Measurements from ENCODE around the gene ABCA6.
"Not testable (repeated sequence)": the region's sequence is repeated elsewhere in the genome, so short reads cannot be mapped to it uniquely, and the experiment has no call there.

The ABCA6 gene, protein sequence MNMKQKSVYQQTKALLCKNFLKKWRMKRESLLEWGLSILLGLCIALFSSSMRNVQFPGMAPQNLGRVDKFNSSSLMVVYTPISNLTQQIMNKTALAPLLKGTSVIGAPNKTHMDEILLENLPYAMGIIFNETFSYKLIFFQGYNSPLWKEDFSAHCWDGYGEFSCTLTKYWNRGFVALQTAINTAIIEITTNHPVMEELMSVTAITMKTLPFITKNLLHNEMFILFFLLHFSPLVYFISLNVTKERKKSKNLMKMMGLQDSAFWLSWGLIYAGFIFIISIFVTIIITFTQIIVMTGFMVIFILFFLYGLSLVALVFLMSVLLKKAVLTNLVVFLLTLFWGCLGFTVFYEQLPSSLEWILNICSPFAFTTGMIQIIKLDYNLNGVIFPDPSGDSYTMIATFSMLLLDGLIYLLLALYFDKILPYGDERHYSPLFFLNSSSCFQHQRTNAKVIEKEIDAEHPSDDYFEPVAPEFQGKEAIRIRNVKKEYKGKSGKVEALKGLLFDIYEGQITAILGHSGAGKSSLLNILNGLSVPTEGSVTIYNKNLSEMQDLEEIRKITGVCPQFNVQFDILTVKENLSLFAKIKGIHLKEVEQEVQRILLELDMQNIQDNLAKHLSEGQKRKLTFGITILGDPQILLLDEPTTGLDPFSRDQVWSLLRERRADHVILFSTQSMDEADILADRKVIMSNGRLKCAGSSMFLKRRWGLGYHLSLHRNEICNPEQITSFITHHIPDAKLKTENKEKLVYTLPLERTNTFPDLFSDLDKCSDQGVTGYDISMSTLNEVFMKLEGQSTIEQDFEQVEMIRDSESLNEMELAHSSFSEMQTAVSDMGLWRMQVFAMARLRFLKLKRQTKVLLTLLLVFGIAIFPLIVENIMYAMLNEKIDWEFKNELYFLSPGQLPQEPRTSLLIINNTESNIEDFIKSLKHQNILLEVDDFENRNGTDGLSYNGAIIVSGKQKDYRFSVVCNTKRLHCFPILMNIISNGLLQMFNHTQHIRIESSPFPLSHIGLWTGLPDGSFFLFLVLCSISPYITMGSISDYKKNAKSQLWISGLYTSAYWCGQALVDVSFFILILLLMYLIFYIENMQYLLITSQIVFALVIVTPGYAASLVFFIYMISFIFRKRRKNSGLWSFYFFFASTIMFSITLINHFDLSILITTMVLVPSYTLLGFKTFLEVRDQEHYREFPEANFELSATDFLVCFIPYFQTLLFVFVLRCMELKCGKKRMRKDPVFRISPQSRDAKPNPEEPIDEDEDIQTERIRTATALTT (N-terminal part only)
- 0 to 0.47 reads per million in 2 donors for total RNA-seq

DNA sequence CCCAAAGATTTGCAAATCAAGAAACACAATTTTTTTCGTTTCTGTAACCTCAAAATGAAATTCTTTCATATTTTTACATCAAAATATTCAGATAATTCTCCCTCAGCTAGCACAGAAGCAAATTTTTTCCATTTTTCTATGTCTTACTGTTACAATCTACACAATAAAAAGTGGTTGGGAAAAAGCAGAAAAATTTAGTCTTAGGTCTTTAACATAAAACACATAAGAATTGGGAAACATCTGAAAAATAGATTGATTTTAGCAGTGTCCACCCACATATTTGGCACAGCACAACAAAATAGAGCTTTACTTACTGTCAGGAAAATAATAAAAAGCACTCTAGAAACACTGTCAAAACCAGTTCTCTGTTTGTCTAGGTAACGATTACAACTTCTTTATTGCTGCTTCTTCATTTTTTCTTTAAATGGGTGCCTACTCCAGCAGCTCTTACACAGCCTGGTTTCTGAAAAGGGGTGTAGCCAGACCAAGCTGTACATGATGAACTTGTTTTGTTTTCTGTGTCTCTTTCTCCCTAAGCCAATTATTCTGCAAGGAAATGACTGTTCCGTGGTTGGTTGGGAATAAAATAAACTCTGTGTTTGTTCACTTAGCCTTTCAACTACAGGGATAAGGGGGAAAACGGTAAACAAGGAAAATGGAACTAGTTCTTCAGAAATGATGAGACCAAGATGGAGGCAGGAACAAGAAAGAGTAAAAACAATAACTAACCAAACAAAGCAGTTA lies at the start of gene ABCA6:
Gene ABCA6 (minus strand): TSS at position 465 of the 744 bp plus-strand sequence. CDS start 1,192 bp downstream, outside the sequence.
- no peak for DNase-seq

DNA sequence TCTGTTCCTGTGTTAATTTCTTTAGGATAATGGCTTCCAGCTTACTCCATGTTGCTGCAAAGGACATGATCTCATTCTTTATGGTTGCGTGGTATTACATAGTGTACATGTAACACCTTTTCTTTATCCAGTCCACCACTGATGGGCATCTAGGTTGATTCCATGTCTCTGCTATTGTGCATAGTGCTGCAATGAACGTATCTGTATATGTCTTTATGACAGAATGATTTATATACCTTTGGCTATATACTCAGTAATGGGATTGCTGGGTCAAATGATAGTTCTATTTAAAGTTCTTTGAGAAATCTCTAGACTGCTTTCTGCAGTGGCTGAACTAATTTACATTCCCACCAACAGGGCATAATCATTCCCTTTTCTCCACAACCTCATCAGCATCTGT lies 47.1 kb upstream of the ABCA6 start:
- DNase-seq = no peak

DNA sequence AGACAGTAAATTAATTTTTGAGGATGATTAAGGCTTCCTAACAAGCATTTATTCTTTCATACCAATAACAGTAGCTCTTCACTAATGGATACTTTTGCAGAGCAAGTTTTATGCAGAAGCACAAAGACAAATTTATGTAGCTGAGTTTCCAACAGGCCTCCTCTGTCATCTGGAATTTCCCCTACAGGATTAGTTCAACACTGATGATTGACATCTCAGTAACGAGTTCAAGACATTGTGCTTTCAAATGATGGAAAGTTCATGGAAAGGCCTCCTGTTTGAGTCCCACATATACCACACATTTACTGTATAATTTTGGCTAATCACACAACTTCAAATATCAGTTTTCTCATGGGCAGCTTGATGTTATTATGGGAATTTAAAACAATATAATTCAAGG lies 46.4 kb upstream of the ABCA6 start:
- no peak for DNase-seq

DNA sequence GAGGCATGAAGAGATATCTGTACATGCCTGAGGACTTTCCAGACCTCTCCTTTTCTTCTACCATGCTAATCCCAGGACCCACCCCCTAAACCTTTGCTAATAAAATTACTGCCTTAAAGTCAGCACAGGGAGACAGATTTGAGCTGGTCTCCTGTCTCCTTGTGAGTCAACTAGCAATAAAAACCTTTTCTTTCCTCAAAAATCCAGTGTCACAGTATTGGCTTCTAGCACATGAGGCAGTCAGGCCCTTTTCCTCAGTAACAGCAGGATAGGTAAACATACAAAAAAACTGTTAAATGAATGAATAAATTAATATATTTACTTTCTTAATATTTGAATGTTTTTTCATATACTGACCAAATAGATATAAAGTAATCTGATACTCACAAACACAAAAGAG lies 45.6 kb upstream of the ABCA6 start:
- DNase-seq = no peak

DNA sequence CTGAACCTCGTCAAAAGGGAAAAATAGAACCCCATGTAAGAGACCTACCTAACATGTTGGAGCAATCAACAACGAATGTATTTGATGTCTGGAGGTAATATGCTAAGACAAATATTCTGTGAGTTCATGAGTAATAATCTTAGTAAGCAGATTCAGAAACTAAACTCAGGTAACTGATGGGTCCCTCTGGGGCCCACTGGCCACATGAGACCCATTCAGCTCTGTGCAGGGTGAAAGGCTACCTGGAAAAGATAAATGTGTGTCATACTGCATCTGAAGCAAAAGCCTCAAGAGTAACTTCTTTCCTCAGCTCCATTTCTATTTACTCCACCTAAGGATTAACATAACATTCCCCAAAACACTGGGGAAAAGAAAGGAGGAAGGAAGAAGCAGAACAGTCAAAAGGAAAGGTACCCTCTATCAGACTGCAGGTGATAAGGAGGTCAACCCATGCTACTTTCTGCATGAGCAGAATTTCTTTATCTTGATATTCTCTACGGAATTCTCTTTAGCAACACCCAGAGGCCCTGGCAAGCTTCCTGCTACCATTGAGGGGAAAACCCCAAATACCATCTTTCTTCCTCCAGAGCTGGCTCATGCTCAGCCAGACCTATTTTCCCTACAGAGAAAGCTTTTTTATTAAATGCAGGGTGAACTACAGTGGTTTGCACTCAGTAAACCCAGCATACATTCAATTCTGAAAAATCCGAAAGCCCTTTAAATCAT lies 37.7 kb upstream of the ABCA6 start:
- no peak for DNase-seq

DNA sequence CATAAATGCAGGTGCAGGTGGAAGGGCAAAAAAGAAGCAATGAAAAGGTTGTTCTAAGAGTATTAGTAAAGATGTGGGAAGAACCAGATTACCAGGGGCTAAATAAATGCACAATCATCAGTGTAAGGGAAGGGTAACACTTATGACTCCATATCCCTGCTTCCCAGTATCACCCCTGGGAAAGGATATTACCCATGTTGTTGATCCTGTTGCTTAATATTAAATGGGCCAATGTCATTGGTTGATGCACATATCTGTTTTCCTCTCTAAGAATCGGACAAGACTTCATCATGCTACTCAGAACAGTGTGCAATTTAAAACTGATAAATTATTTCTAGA lies 34.7 kb upstream of the ABCA6 start:
- no peak for DNase-seq

DNA sequence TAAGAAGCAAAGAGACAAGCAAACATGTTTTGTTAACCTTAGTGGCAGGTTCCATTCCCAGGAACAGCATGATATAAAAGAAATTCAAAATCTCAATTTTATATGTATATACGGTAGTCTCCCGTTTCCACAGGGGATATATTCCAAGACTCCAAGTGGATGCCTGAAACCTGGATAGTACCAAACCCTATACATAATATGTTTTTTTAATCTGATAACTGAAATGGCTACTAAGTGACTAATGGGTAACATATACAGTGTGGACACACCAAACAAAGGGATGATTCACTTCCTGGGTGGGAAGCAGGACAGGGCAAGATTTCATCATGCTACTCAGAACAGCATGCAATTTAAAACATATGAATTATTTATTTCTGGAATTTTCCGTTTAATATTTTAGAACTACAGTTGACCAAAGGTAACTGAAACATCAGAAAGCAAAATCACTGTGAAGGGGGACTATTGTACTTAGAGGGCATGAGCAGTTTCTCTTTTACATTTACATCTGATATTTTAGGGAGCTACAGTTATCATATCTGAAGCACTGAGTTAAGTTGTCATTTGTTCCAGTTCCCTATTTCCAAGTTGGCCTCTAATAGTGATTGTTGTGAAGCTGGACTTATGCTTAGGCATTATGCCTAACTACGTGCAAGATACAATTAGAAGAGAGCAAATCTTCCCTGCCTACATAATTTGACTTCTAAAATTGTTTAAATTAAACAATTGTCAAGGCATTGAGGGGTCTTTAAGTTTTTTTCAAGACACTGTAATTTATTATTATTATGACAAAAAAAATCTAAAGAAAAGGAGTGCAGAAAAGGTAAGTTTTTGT lies 34.1 kb upstream of the ABCA6 start:
- no peak for DNase-seq

DNA sequence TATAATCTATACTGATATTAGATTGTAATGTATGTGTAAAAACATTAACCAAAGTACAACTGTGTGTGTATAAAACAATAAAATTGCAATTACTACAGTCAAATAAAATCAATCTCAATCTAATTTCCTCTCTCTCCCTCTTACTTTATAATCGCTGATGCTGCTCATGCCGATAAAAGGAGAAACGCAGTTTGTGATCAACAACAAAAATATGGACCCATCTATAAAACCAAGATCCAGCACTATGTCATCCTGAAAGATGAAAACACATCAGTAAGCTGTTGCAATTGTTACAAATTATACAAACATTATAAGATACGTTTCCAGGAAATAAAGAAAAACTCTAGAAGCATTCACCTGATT lies 33.5 kb upstream of the ABCA6 start:
- DNase-seq = no peak

DNA sequence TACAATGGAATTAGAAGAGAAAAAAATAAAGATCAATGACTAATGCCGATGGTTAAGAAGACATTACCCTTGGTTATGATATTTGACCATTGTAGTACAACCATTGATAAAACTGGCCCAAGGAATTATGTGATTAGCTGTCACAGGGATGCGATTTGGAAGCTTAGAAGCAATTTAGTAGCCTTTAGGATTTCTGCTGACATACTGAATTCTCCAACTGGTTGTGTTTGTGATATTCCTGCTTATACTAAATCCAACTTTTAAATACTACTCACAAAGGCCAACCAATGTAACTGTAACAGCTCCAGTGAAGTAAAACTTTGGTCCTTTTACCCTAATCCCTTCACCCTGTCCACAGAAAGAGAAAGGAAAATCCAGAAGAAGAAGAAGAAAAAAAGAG lies 31.4 kb upstream of the ABCA6 start:
- no peak for DNase-seq

DNA sequence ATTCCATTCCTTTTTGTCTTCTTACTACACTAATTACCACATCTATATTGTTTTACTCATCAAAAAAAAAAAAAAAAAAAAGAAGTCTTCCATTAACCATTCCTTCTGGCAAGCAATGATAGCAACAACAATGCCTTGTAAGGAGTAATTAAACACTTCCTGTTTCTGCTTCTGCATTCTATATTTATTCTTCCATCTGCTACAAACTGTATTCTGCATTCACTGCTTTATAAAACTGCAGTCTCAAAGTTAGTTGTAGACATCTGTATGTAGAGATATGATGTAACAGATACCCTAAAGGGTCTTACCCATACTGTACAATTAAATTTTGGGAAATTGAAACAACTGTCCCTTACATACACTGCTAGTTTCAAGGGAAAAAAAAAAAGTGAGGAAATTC lies 28.7 kb upstream of the ABCA6 start:
- no peak for DNase-seq

DNA sequence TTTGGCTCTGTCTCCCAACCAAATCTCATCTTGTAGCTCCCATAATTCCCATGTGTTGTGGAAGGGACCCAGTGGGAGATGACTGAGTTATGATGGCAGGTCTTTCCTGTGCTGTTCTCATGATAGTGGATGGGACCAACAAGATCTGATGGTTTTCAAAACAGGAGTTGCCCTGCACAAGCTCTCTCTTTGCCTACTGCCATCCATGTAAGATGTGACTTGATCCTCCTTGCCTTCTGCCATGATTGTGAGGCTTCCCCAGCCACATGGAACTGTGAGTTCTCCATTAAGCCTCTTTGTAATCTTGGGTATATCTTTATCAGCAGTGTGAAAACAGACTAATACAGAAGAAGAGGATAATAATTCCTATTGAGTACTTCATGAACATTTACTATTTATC lies 26.9 kb upstream of the ABCA6 start:
- not testable (repeated sequence) for DNase-seq

DNA sequence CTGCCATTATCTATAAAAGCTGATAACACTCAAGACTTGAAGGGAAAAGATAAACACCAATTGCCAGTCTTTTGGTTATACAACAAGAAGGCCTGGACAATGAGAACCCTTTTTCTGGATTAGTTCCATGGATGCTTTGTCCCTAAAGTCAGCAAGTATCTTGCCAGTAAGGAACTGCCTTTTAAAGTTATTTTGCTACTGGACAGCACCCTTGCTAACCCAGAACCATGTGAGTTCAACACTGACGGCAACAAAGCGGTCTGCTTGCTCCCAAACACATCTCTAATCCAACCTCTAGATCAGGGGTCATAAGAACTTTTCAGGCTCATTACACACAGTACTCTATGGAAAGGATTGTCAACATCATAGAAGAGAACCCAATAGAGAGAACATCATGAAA lies 25.3 kb upstream of the ABCA6 start:
- DNase-seq = no peak

DNA sequence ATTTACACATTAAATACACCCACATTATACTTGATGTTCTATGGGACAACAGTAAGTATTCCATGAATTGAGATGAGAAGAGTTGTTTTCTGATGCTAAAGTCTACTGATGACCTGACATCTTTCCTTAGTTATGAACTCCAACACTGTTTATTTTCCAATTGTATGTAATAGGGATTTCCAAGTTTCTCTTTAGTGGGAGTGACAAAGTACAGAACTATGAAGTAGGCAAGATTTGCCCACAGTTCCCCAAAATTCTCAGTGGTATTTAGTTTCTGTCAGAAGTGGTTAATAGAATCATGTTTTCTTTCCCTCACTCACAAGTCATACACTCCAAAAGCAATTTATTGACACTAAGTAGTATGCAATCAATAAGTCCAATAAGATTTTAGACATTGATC lies 22.5 kb upstream of the ABCA6 start:
- no peak for DNase-seq

DNA sequence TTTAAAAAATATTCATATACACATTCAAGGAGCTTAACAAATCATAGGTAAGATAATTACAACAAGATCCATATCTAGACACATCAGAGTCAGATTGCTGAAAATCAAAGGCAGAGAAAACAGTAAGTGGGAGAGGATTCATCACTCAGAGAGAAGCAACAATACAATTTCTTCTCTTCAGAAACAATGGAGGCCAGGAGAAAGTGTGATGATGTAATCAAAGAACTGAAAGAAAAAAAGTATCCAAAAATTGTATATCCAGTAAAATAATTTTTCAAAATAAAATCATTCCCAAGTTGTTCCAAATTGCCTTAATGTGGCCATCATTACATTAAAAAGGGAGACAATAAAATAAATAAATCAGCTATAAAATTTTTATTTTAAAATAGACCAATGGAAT lies 17.7 kb upstream of the ABCA6 start:
- no peak for DNase-seq

DNA sequence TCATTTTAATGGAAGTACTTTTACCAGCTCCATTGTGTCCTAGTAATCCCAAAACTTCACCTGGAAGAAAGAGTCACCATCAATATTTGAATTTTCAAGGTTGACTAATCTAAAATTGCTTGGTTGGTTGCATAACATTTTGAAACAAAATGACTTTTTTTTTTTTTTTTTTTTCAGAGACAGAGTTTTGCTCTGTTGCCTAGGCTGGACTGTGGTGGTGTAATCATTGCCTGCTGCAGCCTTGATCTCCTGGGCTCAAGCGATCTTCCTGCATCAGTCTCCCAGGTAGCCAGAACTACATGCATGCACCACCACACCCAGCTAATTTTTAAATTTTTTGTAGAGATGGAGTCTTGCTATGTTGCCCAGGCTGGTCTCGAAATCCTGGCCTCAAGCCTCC lies 12.6 kb upstream of the ABCA6 start:
- DNase-seq = no peak

DNA sequence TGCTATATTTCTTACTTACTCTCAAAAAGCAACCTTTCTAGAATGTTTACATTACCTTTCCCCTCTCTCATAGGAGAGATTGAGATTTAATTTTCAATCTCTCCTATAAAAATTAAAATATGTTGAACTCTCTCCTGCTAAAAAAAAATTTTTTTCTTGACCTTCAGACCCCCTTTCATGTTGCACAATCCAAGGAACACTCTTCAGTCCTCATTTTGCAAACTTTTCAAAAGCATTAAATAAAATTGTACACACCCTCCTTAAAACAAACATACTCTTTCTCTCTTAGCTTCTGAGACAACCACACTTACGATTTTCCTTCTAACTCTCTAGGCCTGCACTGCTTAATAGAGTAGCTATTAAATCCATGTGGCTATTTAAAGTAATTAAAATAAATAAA lies 8.6 kb upstream of the ABCA6 start:
- DNase-seq = no peak

DNA sequence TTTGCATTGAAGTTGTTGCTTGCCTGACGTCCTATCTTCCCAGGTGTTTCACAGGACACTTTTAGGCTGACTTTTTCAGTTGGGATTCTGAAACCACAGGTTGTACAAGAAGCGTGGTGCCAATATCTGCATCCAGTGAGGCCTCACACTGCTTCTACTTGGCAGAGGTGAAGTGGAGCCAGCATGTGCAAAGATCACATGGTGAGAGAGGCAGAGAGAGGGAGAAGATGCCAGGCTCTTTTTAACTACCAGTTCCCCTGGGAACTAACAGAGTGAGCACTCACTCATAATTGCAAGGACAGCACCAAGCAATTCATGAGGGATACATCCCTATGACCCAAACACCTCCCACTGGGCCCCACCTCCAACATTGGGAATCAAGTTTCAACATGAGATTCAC lies 5.8 kb upstream of the ABCA6 start:
- DNase-seq = no peak

DNA sequence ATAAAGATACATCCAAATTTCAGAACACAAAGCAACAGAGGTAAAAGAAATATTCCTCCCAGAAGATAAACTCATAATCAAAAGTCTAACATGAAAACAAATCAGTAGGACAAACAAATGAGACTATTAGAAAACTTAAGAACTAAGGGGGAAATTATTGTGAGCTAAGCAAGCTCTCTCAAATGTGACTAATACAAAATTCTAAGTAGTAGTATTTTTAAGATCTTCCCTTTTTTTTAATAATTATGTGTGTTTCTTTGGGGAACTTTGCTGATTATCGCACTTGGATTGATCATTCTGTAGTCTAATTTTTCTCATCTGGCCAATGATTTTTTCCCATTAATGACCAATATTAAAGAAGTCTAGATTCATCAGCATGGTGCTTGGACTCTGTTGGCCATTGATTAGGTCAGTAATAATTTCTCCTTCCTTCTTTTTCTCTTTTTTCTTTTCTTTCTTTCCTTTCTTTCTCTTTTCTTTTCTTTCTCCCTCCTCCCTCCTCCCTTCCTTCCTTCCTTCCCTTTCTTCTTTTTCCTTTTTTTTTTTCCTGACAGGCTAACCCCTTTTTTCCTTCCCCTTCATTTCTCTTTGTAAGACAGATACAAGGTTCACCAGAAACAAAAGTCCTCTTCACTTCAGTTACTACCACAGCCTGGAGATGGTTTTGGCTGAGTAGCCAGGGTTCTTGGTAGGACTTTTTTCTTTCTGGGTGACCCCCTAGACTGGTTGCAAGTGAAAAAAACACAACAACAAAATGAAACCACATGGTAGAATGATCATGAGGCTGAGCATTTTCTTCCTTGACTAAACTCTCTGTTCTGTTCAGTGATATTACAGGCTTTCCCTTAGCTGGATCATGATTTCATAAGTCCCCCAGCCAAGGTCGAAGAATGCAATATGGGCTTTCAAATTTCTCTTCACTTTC lies 2.9 kb upstream of the ABCA6 start:
- DNase-seq = no peak

DNA sequence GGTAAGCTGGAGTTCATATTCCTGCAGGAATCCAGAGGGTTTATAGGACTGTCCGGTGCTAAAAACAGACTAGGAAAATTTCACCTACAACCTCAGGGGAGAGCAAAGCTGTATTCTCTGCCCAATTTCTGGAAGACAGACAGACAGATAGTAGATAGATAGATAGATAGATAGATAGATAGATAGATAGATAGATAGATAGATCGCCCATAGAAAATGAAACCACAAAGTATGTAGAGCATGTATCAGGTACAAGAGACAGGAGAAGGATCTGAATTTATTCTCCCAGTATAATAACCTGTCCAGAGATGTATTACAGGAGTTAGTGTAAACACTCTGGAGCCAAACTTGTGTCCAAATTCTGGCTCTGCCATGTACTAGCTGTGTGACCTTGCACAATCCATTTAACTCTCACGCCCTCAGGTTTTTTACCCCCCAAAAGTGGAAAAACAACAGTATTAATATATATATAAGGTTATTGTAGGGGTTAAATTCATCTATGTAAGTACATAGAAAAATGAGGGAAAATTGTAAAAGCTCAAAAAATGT lies 2.1 kb upstream of the ABCA6 start:
- DNase-seq = no peak

DNA sequence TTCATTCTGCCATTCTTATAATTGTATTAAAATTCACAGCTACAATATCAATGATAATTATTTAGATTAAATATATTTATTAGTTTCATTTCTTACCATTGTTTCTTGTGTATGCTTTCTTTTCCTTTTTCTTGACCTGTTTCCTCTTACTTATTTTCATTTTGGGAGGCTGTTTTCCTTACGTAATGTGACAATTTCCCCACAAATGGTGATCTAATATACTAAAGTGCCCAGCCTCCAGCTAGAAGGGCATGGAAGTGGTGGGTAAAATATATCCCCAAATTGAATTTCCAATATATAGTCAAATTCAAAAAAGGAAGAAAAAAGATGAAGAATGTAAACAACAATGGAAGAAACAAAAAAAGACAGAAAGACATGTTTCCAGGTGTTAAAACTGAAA lies 1.5 kb upstream of the ABCA6 start:
- DNase-seq = no peak

Data from T-helper 2 cell (primary cell).